Suprapubic skin (tissue), 4 donors: ENCODE data around the gene SACM1L.

Source experiments
- CTCF ChIP-seq, 2 donors: fragments of 200-600 bp in 1 of 2; fragments of 450-650 bp in 1 of 2; sonication (generic) in 1 of 2; IDR thresholded peaks; one replicate each; pipeline ENCODE4 v1.5.1; 2016 to 2019; ENCODE audit warnings: antibody characterized with exemption in 2 of 2, mild to moderate bottlenecking in 1 of 2, moderate library complexity in 1 of 2
- EP300 ChIP-seq: sonication (generic); formaldehyde crosslinking; IDR thresholded peaks from one replicate; pipeline ENCODE4 v1.6.1; 2017; ENCODE audit warnings: antibody characterized with exemption
- POLR2AphosphoS5 ChIP-seq, 3 donors: sonication (generic); formaldehyde crosslinking; IDR thresholded peaks; one replicate each; pipeline ENCODE4 v1.6.1; 2017; ENCODE audit warnings: antibody characterized with exemption in 3 of 3

DNA sequence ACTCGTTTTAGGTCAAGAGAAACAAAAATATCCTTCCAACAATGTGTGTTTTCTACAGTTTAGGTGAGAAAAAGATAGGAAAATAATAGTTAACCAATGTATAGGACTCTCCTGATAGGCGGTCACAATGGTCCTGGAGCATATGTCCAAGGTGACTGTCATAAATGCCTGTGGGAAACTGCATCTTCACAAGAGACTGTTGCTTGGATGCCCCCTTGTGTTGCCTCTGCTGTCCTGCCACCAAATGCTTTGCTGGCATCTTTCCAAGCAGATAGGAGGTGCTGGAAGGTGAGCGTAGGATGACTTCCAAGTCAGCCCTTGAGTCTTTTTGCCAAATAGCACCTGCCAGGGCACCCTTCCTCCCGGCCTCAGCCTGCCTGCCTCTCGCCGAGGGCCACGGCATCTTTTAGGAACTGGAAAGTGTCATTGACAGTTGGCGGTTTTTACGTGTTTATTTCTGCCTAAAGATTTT, 24.1 kb upstream of the SACM1L start:
- no peak for TF ChIP-seq EP300
- TF ChIP-seq POLR2AphosphoS5 (IDR thresholded peaks at IDR 0.05), result peak in 1 of 3 donors; percentile 19
- peak; percentile 48 to 62 for TF ChIP-seq CTCF (IDR thresholded peaks at IDR 0.05)
